ENCODE results near the gene RASGEF1C.
A peak's percentile ranks its signal among the peaks of the same experiment; 100 is the strongest.

RASGEF1C gene

GRCh38 chr5:180209137-180209581 lies at the start of gene RASGEF1C:
Gene RASGEF1C, minus strand, starts transcription at chr5:180209211. Its CDS starts 71,159 bp downstream, at chr5:180138052.
- Histone ChIP-seq H3K27me3 (ENCODE audit: low read depth, low read length) (peaks cover 14% of the 10 kb centered on the region), H3K4me3 (ENCODE audit: low read depth in 1 of 2, low read length in 2 of 2) (peak within 1 kb of the TSS; percentile 33 to 59), H3K27ac (ENCODE audit: low read length) (no peak within 1 kb of the TSS), H3K9me3 (ENCODE audit: control insufficient read depth in 1 of 2, low read length in 2 of 2) (no peaks in the 10 kb centered on the region), H3K4me1 (ENCODE audit: control insufficient read depth in 1 of 2, insufficient read depth in 2 of 2, low read length in 2 of 2) (peaks cover 0 to 9% of the 10 kb centered on the region in 2 donors), H3K36me3 (ENCODE audit: control insufficient read depth in 1 of 2, insufficient read depth in 2 of 2, low read length in 2 of 2) (no peaks in the 10 kb centered on the region)

GRCh38 chr5:180253036-180253824 lies 44.2 kb upstream of the RASGEF1C start:
- Histone ChIP-seq H3K4me1 (ENCODE audit: control insufficient read depth in 1 of 2, insufficient read depth in 2 of 2, low read length in 2 of 2) (no peaks in the 10 kb centered on the region), H3K27me3 (ENCODE audit: low read depth, low read length) (no peaks in the 10 kb centered on the region), H3K36me3 (ENCODE audit: control insufficient read depth in 1 of 2, insufficient read depth in 2 of 2, low read length in 2 of 2) (peaks cover 38 to 96% of the 10 kb centered on the region in 2 donors), H3K4me3 (ENCODE audit: low read depth in 1 of 2, low read length in 2 of 2) (peak overlapping the region; percentile 3 to 30), H3K9me3 (ENCODE audit: control insufficient read depth in 1 of 2, low read length in 2 of 2) (peaks cover 68 to 86% of the 10 kb centered on the region in 2 donors), H3K27ac (ENCODE audit: low read length) (no peak overlapping the region)

- peaks cover 68 to 80% of the 10 kb centered on the region in 2 donors for H3K9me3 ChIP-seq (ENCODE audit: control insufficient read depth in 1 of 2, low read length in 2 of 2)
- no peaks in the 10 kb centered on the region for H3K27me3 ChIP-seq (ENCODE audit: low read depth, low read length)
- peaks cover 38 to 96% of the 10 kb centered on the region in 2 donors for H3K36me3 ChIP-seq (ENCODE audit: control insufficient read depth in 1 of 2, insufficient read depth in 2 of 2, low read length in 2 of 2)
- H3K4me3 ChIP-seq (ENCODE audit: low read depth in 1 of 2, low read length in 2 of 2): peak overlapping the region; percentile 2 to 30
- no peaks in the 10 kb centered on the region for H3K4me1 ChIP-seq (ENCODE audit: control insufficient read depth in 1 of 2, insufficient read depth in 2 of 2, low read length in 2 of 2)
- H3K27ac ChIP-seq (ENCODE audit: low read length): no peak overlapping the region
Observed at GRCh38 chr5:180251887-180252286, 42.9 kb upstream of the RASGEF1C start.

GRCh38 chr5:180251141-180251540 lies 42.1 kb upstream of the RASGEF1C start:
- no peaks in the 10 kb centered on the region for H3K4me1 ChIP-seq (ENCODE audit: control insufficient read depth in 1 of 2, insufficient read depth in 2 of 2, low read length in 2 of 2)
- peak overlapping the region in 1 of 2 donors; percentile 30 for H3K4me3 ChIP-seq (ENCODE audit: low read depth in 1 of 2, low read length in 2 of 2)
- H3K27ac ChIP-seq (ENCODE audit: low read length): no peak overlapping the region
- peaks cover 38 to 94% of the 10 kb centered on the region in 2 donors for H3K36me3 ChIP-seq (ENCODE audit: control insufficient read depth in 1 of 2, insufficient read depth in 2 of 2, low read length in 2 of 2)
- H3K27me3 ChIP-seq (ENCODE audit: low read depth, low read length): no peaks in the 10 kb centered on the region
- H3K9me3 ChIP-seq (ENCODE audit: control insufficient read depth in 1 of 2, low read length in 2 of 2): peaks cover 65 to 73% of the 10 kb centered on the region in 2 donors

GRCh38 chr5:180250329-180250728 lies 41.3 kb upstream of the RASGEF1C start:
- no peak overlapping the region for H3K27ac ChIP-seq (ENCODE audit: low read length)
- H3K36me3 ChIP-seq (ENCODE audit: control insufficient read depth in 1 of 2, insufficient read depth in 2 of 2, low read length in 2 of 2): peaks cover 35 to 92% of the 10 kb centered on the region in 2 donors
- H3K9me3 ChIP-seq (ENCODE audit: control insufficient read depth in 1 of 2, low read length in 2 of 2): peaks cover 61 to 65% of the 10 kb centered on the region in 2 donors
- no peaks in the 10 kb centered on the region for H3K4me1 ChIP-seq (ENCODE audit: control insufficient read depth in 1 of 2, insufficient read depth in 2 of 2, low read length in 2 of 2)
- no peaks in the 10 kb centered on the region for H3K27me3 ChIP-seq (ENCODE audit: low read depth, low read length)
- H3K4me3 ChIP-seq (ENCODE audit: low read depth in 1 of 2, low read length in 2 of 2): peak overlapping the region in 1 of 2 donors; percentile 40

GRCh38 chr5:180241600-180241999 lies 32.6 kb upstream of the RASGEF1C start:
- peaks cover 2 to 20% of the 10 kb centered on the region in 2 donors for H3K9me3 ChIP-seq (ENCODE audit: control insufficient read depth in 1 of 2, low read length in 2 of 2)
- no peaks in the 10 kb centered on the region for H3K27me3 ChIP-seq (ENCODE audit: low read depth, low read length)
- peaks cover 36 to 97% of the 10 kb centered on the region in 2 donors for H3K36me3 ChIP-seq (ENCODE audit: control insufficient read depth in 1 of 2, insufficient read depth in 2 of 2, low read length in 2 of 2)
- no peaks in the 10 kb centered on the region for H3K4me1 ChIP-seq (ENCODE audit: control insufficient read depth in 1 of 2, insufficient read depth in 2 of 2, low read length in 2 of 2)
- no peak overlapping the region for H3K27ac ChIP-seq (ENCODE audit: low read length)
- H3K4me3 ChIP-seq (ENCODE audit: low read depth in 1 of 2, low read length in 2 of 2): no peak overlapping the region

GRCh38 chr5:180238631-180239030 lies 29.6 kb upstream of the RASGEF1C start:
- H3K27me3 ChIP-seq (ENCODE audit: low read depth, low read length): no peaks in the 10 kb centered on the region
- H3K36me3 ChIP-seq (ENCODE audit: control insufficient read depth in 1 of 2, insufficient read depth in 2 of 2, low read length in 2 of 2): peaks cover 43 to 97% of the 10 kb centered on the region in 2 donors
- no peak overlapping the region for H3K4me3 ChIP-seq (ENCODE audit: low read depth in 1 of 2, low read length in 2 of 2)
- H3K27ac ChIP-seq (ENCODE audit: low read length): no peak overlapping the region
- no peaks in the 10 kb centered on the region for H3K4me1 ChIP-seq (ENCODE audit: control insufficient read depth in 1 of 2, insufficient read depth in 2 of 2, low read length in 2 of 2)
- peaks cover 0 to 17% of the 10 kb centered on the region in 2 donors for H3K9me3 ChIP-seq (ENCODE audit: control insufficient read depth in 1 of 2, low read length in 2 of 2)

- no peak overlapping the region for H3K4me3 ChIP-seq (ENCODE audit: low read depth in 1 of 2, low read length in 2 of 2)
- H3K9me3 ChIP-seq (ENCODE audit: control insufficient read depth in 1 of 2, low read length in 2 of 2): peaks cover 0 to 16% of the 10 kb centered on the region in 2 donors
- H3K27ac ChIP-seq (ENCODE audit: low read length): no peak overlapping the region
- no peaks in the 10 kb centered on the region for H3K27me3 ChIP-seq (ENCODE audit: low read depth, low read length)
- peaks cover 29 to 87% of the 10 kb centered on the region in 2 donors for H3K36me3 ChIP-seq (ENCODE audit: control insufficient read depth in 1 of 2, insufficient read depth in 2 of 2, low read length in 2 of 2)
- no peaks in the 10 kb centered on the region for H3K4me1 ChIP-seq (ENCODE audit: control insufficient read depth in 1 of 2, insufficient read depth in 2 of 2, low read length in 2 of 2)
Observed at GRCh38 chr5:180235846-180236245, 26.8 kb upstream of the RASGEF1C start.

- no peaks in the 10 kb centered on the region for H3K27me3 ChIP-seq (ENCODE audit: low read depth, low read length)
- H3K4me1 ChIP-seq (ENCODE audit: control insufficient read depth in 1 of 2, insufficient read depth in 2 of 2, low read length in 2 of 2): no peaks in the 10 kb centered on the region
- no peak overlapping the region for H3K27ac ChIP-seq (ENCODE audit: low read length)
- H3K9me3 ChIP-seq (ENCODE audit: control insufficient read depth in 1 of 2, low read length in 2 of 2): peaks cover 0 to 12% of the 10 kb centered on the region in 2 donors
- H3K4me3 ChIP-seq (ENCODE audit: low read depth in 1 of 2, low read length in 2 of 2): no peak overlapping the region
- peaks cover 23 to 86% of the 10 kb centered on the region in 2 donors for H3K36me3 ChIP-seq (ENCODE audit: control insufficient read depth in 1 of 2, insufficient read depth in 2 of 2, low read length in 2 of 2)
Observed at GRCh38 chr5:180235077-180235476, 26.1 kb upstream of the RASGEF1C start.

GRCh38 chr5:180234271-180234670 lies 25.3 kb upstream of the RASGEF1C start:
- Histone ChIP-seq H3K27ac (ENCODE audit: low read length) (no peak overlapping the region), H3K27me3 (ENCODE audit: low read depth, low read length) (no peaks in the 10 kb centered on the region), H3K36me3 (ENCODE audit: control insufficient read depth in 1 of 2, insufficient read depth in 2 of 2, low read length in 2 of 2) (peaks cover 23 to 79% of the 10 kb centered on the region in 2 donors), H3K4me1 (ENCODE audit: control insufficient read depth in 1 of 2, insufficient read depth in 2 of 2, low read length in 2 of 2) (no peaks in the 10 kb centered on the region), H3K9me3 (ENCODE audit: control insufficient read depth in 1 of 2, low read length in 2 of 2) (peaks cover 0 to 12% of the 10 kb centered on the region in 2 donors), H3K4me3 (ENCODE audit: low read depth in 1 of 2, low read length in 2 of 2) (no peak overlapping the region)

GRCh38 chr5:180233729-180234128 lies 24.7 kb upstream of the RASGEF1C start:
- Histone ChIP-seq H3K9me3 (ENCODE audit: control insufficient read depth in 1 of 2, low read length in 2 of 2) (peaks cover 0 to 14% of the 10 kb centered on the region in 2 donors), H3K27me3 (ENCODE audit: low read depth, low read length) (no peaks in the 10 kb centered on the region), H3K27ac (ENCODE audit: low read length) (no peak overlapping the region), H3K36me3 (ENCODE audit: control insufficient read depth in 1 of 2, insufficient read depth in 2 of 2, low read length in 2 of 2) (peaks cover 23 to 73% of the 10 kb centered on the region in 2 donors), H3K4me3 (ENCODE audit: low read depth in 1 of 2, low read length in 2 of 2) (no peak overlapping the region), H3K4me1 (ENCODE audit: control insufficient read depth in 1 of 2, insufficient read depth in 2 of 2, low read length in 2 of 2) (no peaks in the 10 kb centered on the region)

Data from muscle layer of duodenum (tissue), 2 donors.